ENCODE results near the gene NXPH4.
A peak's percentile ranks its signal among the peaks of the same experiment; 100 is the strongest.

The NXPH4 gene

DNA sequence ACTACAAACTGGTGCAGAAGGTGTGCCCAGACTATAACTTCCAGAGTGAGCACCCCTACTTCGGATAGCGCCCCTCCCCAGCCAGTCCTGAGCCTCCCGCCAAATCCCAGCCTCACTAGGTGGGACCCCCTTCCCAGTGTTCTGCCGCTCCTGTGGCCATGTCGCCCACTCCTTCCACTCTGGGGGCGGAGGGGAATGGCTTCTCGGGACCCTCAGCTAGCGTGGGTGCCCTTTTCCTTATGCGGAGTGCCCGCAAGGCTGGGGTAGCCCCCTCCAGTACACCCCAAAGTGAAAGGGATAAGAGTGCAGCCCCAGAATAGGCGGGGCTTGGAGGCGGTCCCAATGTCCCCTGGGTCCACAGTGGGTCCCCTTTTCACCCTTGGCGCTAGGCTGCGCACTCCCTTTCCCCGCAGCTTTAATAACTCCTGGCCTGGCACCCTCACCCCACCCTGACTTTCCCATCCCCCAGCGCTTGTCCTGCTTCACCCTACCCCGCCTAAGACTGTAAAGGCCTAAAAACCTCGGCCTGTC, 9.2 kb downstream of the NXPH4 start:
- DNase-seq, result no peak
- intact Hi-C loops (cut with DNase I), result loop anchor here (10.0 kb wide), 1 partner anchor 229 kb away; the partner anchor contains the start of genes GLI1 and INHBE

DNA sequence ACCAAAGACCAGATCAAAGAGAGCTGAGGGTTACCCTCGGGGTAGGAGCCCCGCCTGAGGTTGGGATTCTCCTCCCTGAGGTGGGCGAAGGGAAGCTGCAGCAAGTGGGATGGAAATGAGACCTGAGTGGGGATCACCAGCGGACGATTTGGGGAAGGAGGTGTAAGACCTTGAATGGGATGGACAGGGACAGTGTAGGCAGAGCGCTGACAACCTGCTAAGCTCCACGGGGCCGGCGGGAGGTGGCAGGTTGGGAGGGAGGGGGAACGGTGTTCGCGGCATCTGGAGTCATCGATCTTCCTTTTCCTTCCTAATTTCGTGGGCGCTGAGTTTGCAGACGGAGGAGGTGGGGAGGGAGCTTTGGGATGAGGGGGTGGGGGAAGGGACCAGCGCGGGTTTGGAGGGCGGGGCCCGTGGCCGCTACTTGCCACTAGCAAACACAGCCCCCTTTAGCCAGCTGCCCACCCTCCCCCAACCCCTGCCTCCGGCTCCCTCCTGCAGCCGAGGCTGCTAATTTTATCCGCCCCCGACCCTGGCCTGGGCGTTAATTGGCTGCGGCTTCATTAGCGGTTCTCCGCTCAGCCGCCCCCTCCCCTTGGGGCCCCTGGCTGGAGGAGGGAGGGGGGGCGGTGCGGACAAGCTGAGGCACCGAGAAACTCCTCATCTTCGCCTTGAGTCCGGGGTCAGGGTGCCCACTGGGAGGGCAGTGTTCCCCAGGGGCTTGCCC, 10.2 kb downstream of the NXPH4 start:
- intact Hi-C loops (cut with DNase I), result loop anchor here (10.0 kb wide), 1 partner anchor 228 kb away; the partner anchor contains the start of genes GLI1 and INHBE
- no peak for DNase-seq

DNA sequence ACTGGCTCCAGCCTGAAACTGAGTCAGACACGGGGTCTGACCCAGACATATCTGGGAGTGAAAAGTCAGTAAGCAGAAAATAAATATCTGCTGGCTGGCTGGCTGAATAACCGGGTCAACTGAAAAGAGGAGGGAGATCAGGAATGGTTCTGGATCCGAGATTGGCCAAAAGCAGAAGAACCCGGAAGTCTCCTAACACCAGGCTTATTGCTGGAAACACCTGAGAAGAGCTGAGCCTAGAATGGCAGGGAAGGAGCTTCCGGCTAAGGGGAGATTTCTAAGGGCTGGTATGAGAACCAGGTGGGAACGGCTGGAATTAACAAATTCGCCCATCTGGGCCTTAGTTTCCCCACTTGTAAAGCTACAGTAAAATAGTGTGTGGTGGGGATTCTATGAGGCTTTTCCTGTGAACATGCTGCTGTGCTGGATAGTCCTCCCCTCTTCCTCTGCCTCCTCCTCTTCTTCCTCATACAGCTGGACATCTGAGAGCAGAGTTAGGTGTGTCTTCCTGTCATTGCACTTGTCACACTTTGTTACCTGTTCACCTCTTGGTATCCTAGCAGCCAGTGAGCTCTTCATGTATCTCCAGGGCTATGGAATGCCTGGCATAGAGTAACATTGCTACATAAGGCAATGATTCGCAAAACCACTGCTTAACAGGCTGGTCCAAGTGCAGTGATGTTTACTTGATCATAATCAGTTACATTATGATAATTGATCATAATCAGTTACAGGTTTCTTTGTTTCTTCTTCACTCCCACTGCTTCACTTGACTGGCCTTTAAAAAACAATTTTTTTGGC, 10.9 kb downstream of the NXPH4 start:
- intact Hi-C loops (cut with DNase I), result loop anchor here (10.0 kb wide), 1 partner anchor 227 kb away; the partner anchor contains the start of genes GLI1 and INHBE
- no peak for DNase-seq

DNA sequence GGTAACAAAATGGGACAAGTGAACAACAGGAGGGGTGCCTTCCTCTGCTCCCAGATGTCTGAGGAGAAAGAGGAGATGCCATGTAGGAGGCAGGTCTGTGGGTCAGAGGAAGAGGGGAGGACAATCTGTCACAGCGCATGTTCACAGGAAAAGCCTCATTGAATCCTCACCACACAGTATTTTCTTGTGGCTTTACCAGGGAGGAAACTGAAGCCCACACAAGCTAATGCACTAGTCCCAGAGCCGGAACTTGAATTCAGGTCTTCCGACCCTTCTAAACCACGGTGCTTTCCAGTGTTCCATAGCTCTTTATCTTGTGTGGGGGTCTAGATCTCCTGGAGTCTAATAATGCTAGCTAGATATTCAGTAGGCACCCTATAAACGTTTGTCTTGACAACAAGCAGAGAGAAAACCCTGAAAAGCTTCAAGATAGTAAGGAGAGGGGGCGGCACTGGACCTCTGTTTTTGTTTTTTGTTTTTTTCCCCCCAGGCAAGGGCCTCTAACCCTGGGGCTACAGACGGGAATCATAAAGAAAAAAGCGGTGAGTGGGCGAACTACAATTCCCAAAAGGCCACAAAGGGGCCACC, 12.5 kb downstream of the NXPH4 start:
- intact Hi-C loops (cut with DNase I), result loop anchor here (10.0 kb wide), 1 partner anchor 226 kb away; the partner anchor contains the start of genes GLI1 and INHBE
- DNase-seq, result no peak

DNA sequence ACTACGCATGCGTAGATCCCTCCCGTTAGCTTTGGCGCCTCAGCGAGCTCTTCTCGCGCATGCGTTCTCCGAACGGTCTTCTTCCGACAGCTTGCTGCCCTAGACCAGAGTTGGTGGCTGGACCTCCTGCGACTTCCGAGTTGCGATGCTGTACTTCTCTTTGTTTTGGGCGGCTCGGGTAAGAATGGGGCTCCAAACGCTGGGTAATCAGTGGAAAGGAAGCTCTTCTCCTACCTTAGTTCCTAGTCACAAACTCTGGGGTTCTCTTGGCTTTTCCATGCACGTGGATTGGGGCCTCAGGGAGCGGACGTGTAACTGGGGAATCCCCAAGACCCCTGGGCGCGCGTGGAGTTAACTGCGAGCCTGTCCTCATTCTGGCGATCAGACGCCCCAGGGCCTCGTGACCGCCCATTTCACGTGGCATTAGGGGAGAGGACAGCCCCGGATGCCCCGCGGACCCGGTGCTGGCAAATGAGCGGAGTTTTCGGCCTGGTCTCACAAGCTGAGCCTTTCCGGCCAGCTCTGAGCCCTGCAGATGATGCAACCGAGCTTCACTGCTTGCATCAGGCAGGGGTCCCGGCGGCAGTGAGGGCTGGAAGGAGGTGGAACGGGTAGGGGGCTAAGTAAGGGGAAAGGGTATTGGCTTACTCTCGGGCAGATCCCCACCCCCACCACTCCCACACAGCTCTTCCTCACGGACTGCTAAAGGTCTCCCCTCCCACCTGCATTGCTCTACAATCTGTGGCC, 13.2 kb downstream of the NXPH4 start, which contains the start of gene SHMT2:
TSS of gene SHMT2 (plus strand) at position 78 of the 747 bp plus-strand sequence. CDS start at position 146, 68 bp downstream.
- peak; percentile 85 to 98 (median 94) for DNase-seq
- intact Hi-C loops (cut with DNase I), result loop anchor here (10.0 kb wide), 1 partner anchor 225 kb away; the partner anchor contains the start of genes GLI1 and INHBE

DNA sequence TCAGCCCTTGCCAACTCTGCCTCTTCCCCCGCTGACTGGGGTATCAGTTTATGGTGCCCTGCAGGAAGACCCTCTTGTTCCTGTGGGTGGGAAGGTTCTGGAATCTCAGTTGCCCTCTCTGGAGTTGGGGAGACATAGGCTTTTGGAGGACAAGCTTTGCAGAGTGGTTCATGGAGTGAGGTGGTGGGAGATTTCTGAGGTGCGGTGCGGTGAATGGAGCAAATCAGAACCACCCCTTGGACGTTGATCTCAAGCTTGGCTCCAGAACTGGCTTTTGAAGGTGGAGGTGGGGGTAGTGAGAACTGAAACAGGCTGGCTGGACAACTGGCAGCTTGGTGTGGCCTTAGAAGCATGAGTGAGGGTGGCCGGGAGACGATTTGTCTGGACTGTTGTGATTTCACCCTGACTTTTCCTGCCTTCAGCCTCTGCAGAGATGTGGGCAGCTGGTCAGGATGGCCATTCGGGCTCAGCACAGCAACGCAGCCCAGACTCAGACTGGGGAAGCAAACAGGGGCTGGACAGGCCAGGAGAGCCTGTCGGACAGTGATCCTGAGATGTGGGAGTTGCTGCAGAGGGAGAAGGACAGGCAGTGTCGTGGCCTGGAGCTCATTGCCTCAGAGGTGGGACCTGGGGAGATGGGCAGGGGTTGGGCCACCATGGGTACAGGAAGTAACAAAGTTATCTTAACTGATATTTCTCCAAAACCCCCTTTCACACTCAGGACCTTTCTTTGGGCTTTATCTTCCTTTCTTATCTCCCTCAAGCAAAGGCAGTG, 14.0 kb downstream of the NXPH4 start:
- intact Hi-C loops (cut with DNase I), result no loop called here
- DNase-seq, result no peak

DNA sequence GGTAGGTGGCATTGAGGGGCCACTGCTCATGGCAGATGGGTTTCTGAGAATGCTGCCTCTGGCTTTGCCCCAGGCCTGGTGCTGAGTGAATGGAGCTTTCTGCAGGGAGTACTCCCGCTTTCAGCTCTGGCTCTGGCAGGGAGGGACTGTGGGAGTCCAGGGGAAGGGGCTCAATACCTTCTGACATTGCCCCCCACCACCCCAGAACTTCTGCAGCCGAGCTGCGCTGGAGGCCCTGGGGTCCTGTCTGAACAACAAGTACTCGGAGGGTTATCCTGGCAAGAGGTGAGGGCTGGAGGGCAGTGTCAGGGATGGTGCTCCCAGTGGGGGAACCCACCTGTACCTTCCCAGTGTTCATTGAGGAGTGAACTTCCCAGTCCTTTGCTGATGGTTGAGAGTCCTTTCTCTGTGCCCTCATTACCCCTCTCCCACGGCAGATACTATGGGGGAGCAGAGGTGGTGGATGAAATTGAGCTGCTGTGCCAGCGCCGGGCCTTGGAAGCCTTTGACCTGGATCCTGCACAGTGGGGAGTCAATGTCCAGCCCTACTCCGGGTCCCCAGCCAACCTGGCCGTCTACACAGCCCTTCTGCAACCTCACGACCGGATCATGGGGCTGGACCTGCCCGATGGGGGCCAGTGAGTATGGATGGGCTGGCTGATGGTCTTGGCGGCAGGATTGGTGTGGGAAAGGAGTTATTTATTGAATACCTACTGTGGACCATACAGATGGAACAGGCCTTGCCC, 14.9 kb downstream of the NXPH4 start:
- intact Hi-C loops (cut with DNase I), result no loop called here

DNA sequence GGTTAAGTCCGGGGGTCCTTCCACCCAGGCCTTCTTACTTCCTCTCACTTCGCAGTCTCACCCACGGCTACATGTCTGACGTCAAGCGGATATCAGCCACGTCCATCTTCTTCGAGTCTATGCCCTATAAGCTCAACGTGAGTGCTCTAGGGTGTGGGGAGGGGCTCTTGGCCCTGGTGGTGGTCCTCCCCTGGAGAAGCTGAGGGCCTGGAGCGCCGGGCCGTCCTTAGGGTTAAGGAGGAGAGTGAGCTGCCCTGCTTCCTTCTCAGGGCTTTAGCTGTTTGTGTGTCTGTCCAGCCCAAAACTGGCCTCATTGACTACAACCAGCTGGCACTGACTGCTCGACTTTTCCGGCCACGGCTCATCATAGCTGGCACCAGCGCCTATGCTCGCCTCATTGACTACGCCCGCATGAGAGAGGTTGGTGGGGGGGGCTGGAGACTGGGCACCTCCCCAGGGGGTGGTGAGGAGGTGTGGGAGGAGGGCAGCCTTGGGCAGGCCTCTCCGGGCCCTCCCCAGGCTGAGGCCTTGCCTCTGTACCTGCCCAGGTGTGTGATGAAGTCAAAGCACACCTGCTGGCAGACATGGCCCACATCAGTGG, 15.7 kb downstream of the NXPH4 start:
- intact Hi-C loops (cut with DNase I), result no loop called here
- no peak for DNase-seq

More for the DNA sequence above, 14.9 kb downstream of the NXPH4 start:
- no peak for DNase-seq

DNA sequence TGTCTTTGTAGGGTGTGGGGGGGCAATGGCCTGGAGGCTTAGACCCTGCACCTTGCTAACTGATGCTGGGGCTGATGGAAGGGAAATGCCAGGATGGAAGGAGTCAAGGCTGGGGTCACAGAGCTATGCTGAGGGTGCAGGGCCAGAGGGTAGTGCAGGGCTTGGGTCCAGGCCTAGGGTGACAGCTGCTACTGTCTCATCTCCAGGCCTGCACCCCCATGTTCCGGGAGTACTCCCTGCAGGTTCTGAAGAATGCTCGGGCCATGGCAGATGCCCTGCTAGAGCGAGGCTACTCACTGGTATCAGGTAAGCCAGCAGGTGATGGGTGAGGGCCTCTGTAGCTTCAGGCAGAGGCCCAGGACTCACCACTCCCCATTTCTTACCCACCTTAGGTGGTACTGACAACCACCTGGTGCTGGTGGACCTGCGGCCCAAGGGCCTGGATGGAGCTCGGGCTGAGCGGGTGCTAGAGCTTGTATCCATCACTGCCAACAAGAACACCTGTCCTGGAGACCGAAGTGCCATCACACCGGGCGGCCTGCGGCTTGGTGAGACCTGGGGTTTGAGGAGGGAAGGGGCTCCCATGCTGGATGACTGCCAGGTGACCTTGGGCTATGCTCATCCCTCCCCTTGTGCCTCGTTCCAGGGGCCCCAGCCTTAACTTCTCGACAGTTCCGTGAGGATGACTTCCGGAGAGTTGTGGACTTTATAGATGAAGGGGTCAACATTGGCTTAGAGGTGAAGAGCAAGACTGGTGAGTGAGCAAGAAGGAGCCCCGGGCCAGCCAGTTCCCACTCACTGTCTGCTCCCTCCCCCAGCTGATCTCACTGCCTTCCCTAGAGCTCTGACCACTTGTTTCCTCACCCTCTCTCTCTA, 17.0 kb downstream of the NXPH4 start:
- intact Hi-C loops (cut with DNase I), result no loop called here
- no peak for DNase-seq

DNA sequence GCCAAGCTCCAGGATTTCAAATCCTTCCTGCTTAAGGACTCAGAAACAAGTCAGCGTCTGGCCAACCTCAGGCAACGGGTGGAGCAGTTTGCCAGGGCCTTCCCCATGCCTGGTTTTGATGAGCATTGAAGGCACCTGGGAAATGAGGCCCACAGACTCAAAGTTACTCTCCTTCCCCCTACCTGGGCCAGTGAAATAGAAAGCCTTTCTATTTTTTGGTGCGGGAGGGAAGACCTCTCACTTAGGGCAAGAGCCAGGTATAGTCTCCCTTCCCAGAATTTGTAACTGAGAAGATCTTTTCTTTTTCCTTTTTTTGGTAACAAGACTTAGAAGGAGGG, 17.6 kb downstream of the NXPH4 start:
- intact Hi-C loops (cut with DNase I), result no loop called here
- no peak for DNase-seq

DNA sequence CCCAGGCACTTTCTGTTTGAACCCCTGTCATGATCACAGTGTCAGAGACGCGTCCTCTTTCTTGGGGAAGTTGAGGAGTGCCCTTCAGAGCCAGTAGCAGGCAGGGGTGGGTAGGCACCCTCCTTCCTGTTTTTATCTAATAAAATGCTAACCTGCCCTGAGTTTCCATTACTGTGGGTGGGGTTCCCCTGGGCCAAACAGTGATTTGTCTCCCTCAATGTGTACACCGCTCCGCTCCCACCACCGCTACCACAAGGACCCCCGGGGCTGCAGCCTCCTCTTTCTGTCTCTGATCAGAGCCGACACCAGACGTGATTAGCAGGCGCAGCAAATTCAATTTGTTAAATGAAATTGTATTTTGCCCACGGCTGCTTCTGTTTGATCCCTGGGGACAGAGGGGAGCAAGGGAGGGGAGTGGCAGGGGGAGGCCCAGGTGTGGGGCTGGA, 18.0 kb downstream of the NXPH4 start:
- intact Hi-C loops (cut with DNase I), result no loop called here
- no peak for DNase-seq

DNA sequence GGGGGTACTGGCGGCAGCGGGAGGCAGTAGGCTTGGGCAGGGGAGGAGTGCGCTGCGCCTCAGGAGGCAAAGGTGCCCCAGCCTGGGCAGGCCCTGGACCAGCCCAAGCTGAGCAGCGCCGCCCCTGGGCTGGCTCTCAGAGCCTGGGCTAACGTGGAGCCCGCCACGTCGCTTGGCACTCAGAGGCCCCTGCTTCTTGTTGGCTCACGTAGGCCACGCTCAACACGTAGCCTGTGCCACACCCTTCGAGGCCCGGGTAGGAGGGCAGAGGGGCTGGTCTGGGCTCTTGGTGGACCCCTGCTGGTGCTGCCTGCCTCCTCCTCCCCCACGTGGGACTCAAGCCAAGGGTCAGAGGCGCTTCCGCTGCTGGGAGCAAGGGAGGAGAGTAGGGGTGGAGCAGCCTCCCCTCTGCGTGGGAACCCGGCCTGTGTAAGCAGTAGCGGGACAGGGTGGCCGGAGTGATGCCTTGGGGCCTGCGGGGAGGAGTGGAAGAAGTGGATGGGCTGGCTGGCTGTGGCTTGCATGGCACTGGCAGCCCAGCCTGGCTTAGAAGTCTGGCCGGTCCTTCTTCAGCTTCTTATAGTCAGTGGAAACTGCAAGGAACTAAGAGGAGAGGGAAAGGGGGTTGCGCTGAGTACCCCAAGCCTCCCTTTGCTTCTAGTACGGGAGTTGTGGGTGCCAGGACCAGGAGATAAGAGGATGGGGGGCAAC, 18.6 kb downstream of the NXPH4 start:
- no peak for DNase-seq

DNA sequence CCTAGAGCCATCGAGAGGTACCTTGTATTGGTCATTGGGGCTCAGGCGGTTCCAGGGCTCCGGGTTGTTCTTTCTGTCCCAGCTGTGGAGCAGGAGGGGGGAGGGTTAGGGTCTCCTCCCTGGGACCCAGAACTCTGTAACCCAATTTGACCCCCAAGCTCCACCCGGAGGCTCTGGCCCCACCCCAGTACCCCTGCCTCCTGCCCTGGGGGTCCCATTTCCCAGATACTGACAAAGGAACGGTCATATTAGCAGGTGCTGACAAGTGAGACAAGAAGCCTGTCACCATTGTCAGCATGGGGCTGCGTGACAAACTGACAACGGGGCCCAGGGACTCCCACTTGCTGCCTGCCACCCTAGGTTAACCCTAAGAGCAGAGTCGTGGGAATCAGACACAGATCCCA, 19.1 kb downstream of the NXPH4 start:
- no peak for DNase-seq
- intact Hi-C loops (cut with DNase I), result no loop called here

More for the DNA sequence above, 18.6 kb downstream of the NXPH4 start:
- intact Hi-C loops (cut with DNase I), result no loop called here

DNA sequence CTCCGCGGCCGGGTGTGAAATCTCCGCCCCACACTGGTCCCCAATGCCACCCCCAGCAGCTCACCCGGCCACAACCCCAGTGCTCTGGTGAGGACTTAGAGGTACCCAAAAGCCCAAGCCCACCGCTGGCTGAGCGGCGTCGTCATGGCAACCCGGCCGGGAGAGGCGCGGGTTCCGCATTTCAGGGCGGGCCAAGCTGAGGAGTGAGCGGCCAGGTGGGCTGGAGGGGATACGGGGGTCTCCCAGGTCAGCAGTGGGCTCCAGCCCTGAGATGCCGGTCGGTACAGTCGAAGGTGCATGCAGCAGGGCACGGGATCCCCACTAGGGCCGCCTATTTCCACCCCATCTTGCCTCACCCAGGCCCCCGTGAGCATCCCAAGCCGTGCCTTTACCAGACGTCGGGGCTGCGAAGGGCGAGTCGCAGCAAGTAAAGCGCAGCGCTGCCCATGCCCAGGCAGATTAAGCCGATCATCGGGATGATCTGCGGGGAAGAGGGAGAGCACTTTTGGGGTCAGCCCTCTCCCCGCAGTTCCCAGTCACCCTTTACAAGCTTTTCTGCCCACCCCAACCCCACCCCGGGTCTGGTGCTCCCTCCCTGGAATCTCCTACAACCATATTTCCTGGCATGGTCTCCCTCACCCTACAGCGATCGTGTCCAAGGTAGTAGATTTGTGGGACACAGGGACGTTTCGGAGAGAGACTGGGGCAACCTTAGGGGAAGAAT, 19.8 kb downstream of the NXPH4 start:
- intact Hi-C loops (cut with DNase I), result no loop called here

More for the DNA sequence above, 19.8 kb downstream of the NXPH4 start:
- no peak for DNase-seq
